ENCODE data around the gene SLC43A2.

Gene SLC43A2

GRCh38 chr17:1621273-1621954, 7.2 kb downstream of the SLC43A2 start:
- DNase-seq: no peak

DNA sequence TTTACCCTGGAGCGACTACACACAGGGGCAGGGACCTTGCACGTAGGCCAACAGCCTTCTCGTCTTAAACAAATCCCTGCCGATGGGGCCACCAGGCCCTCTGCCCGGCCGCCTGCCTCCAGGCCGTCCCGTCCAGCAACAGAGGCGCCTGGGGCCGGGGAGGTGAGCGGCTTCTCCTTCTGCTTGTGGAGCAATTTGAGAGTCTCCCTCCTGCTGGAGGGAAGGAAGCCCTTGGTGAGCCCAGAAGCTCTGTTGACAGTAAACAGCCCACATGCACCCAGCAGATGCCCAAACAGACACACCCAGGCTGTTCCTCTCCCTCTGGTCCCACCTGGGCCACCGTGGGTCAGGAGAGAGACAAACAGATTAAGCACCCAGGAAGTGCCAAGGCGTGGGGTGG, 8.1 kb downstream of the SLC43A2 start:
- DNase-seq: no peak

- DNase-seq: no peak
Measured at GRCh38 chr17:1617620-1618174, 10.9 kb downstream of the SLC43A2 start.

DNA sequence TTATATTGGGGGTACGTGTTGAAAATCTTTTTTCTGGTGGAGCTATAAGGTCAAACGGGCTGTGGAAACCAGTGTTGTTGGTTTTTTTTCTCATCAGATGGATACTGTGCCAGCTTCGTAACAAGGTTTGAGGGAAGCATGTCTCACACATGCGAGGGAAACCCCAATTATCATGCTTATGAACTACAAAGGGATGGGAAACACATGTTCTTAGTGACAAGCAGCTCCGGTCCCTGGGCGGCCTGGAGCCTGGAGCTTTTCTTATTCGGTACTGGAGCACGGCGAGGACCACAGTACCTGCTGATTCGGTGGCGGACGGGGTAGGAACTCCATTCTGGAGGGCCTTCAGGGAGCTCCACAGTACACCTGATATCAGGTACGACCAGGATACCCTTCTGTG, 12.5 kb downstream of the SLC43A2 start:
- DNase-seq: no peak

DNA sequence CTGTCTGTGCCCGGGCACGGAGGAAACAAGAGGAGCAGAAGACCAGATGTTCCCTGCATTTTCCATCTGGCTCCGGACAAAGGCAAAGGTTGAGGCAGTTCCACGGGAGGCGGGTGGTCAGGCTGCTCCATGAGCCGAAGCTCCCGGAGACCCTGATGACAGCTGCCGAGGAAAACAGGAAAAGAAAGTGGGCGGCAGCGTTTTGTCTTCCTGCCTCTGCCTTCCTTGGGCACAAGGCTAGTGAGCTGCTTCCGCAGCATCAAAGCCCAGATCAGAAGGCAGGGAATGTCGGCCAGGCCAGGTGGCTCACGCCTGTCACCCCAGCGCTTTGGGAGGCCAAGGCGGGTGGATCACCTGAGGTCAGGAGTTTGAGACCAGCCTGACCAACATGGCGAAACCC, 16.2 kb downstream of the SLC43A2 start:
- no peak for DNase-seq

- DNase-seq: no peak
Measured at GRCh38 chr17:1611715-1612114, 16.9 kb downstream of the SLC43A2 start.

- no peak for DNase-seq
Measured at GRCh38 chr17:1608676-1609075, 20.0 kb downstream of the SLC43A2 start.

- no peak for DNase-seq
Measured at GRCh38 chr17:1607971-1608320, 20.7 kb downstream of the SLC43A2 start.

DNA sequence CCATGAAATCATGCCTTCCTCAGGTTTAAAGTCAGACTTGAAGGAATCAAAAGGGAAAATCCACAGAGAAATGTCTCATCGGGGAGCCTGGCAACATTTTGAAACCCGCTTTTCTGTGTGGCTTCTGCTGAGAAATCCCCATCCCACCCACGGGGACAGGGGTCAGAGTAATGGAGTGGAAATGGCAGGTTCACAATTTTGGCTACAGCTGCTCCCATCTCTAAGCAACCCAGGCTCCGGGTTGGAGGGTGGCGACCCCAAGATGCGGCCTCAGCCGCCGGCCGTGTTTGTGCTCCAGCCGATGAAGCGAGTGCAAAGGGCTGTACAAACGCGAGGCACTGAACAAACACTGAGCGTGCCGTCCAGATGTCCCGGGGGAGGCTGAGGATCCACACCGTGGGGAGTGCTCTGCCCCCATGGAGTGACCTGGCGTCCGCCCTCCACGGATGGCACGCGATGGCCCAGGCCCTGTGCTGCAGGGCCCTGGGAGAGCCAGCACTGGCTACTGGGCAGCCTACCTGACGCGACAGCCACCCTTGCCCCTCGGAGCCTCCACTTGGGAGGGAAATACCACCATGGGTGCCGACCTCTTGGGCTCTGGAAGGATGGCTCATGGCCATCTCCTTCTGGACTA, 22.2 kb downstream of the SLC43A2 start:
- no peak for DNase-seq

- DNase-seq: no peak
Measured at GRCh38 chr17:1605681-1606351, 22.8 kb downstream of the SLC43A2 start.

GRCh38 chr17:1604831-1605528, 23.7 kb downstream of the SLC43A2 start:
- no peak for DNase-seq

DNA sequence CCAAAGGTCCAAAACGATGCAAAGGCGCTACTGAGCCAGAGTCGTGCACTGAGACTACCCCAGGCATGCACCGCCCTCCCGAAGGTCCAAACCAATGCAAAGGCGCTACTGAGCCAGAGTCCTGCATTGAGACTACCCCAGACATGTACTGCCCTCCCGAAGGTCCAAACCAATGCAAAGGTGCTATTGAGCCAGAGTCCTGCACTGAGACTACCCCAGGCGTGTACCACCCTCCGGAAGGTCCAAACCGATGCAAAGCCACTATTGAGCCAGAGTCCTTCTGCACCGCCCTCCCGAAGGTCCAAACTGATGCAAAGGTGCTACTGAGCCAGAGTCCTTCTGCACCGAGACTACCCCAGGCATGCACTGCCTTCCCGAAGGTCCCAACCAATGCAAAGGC, 27.1 kb downstream of the SLC43A2 start:
- no peak for DNase-seq

GRCh38 chr17:1598399-1599095, 30.1 kb downstream of the SLC43A2 start:
- no peak for DNase-seq

- no peak for DNase-seq
Measured at GRCh38 chr17:1597861-1598342, 30.7 kb downstream of the SLC43A2 start.

GRCh38 chr17:1593630-1593931, 35.1 kb downstream of the SLC43A2 start:
- no peak for DNase-seq

- no peak for DNase-seq
Measured at GRCh38 chr17:1592751-1593629, 35.6 kb downstream of the SLC43A2 start.

DNA sequence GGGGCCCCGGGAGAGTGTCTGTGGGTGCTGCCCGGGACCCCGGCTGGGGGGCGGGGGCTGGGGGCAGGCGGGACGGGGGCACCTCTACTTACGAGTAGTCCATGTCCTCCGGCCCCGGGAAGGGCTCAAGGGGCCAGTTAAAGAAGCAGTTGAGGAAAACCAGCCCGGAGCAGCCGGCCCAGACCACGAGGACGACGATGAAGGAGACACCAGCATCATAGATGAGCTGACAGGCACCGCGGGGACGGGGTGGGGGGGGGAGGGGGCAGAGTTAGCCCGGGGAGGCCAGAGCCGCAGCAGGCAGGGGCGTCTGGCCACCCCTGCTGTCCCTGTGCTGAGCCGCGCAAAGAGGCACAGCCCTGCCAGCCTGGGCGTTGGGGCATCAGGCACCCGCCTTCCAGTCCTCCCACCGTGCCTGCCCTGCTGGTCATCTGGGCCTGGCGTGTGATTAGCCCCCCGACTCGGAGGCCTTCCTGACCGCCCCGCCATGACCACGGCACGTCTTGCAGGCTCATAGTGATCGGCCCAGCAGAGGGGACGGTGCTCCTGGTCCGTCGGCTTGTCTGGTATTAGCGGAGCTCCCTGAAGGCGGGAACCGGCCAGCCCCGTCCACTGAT, 37.1 kb downstream of the SLC43A2 start:
- DNase-seq: no peak

GRCh38 chr17:1590747-1591473, 37.7 kb downstream of the SLC43A2 start:
- no peak for DNase-seq

- DNase-seq: no peak
Measured at GRCh38 chr17:1590029-1590746, 38.4 kb downstream of the SLC43A2 start.
